ENCODE results near the gene RPS6KB2. TPM values are rescaled to one million over a fixed set of nuclear protein-coding genes. Genes with fewer than 3 reads are reported as not detected.
A peak's percentile ranks its signal among the peaks of the same experiment; 100 is the strongest.

RPS6KB2 gene
- total and polyA plus RNA-seq, 2 donors (not counting 1 experiment from before 2014, with no cell fraction given) = 29.0 to 30.6 TPM

GRCh38 chr11:67387518-67387917 lies 40.8 kb upstream of the RPS6KB2 start:
- H3K27me3 ChIP-seq (ENCODE audit: control insufficient read depth, insufficient read depth, low read length) = no peaks in the 10 kb centered on the region
- peaks cover 5% of the 10 kb centered on the region for H3K4me1 ChIP-seq (ENCODE audit: control insufficient read depth, extremely low read depth, insufficient read depth, low read length)
- H3K4me2 ChIP-seq (ENCODE audit: extremely low read depth, insufficient read depth, low read length) = no peak overlapping the region
- H3K4me3 ChIP-seq (replicated peaks in 1 of 4; ENCODE audit: control extremely low read depth in 1 of 4, insufficient read depth in 1 of 4, low read depth in 3 of 4, low read length in 4 of 4) = no peak overlapping the region
- TF ChIP-seq EZH2 (IDR thresholded peaks at IDR 0.05; ENCODE audit: low read length, missing control alignments) (no peak), CTCF (conservative IDR thresholded peaks at IDR 0.05 in 1 of 2, IDR thresholded peaks at IDR 0.05 in 1 of 2; ENCODE audit: low read depth in 1 of 2, low read length in 2 of 2) (no peak)
- H3K27ac ChIP-seq (ENCODE audit: insufficient read depth, low read length) = no peak overlapping the region
- no peaks in the 10 kb centered on the region for H3K36me3 ChIP-seq (ENCODE audit: control insufficient read depth, insufficient read depth, low read length)
- no peak overlapping the region for H3K9ac ChIP-seq (ENCODE audit: insufficient read depth, low read length)
- no peak overlapping the region for H2AFZ ChIP-seq (ENCODE audit: low read length)
- no peaks in the 10 kb centered on the region for H3K9me3 ChIP-seq (ENCODE audit: control insufficient read depth, insufficient read depth, low read depth, low read length)
- peaks cover 2% of the 10 kb centered on the region for H3K79me2 ChIP-seq (ENCODE audit: control insufficient read depth, insufficient read depth, low read length)
- DNase-seq (ENCODE audit: low read depth in 2 of 2) = no peak
- H4K20me1 ChIP-seq (ENCODE audit: control insufficient read depth, extremely low read depth, insufficient read depth, low read length) = no peaks in the 10 kb centered on the region

- Histone ChIP-seq H3K79me2 (ENCODE audit: control insufficient read depth, insufficient read depth, low read length) (peaks cover 4% of the 10 kb centered on the region), H2AFZ (ENCODE audit: low read length) (no peak overlapping the region), H3K27ac (ENCODE audit: insufficient read depth, low read length) (no peak overlapping the region), H3K4me2 (ENCODE audit: extremely low read depth, insufficient read depth, low read length) (no peak overlapping the region), H3K4me3 (replicated peaks in 1 of 4; ENCODE audit: control extremely low read depth in 1 of 4, insufficient read depth in 1 of 4, low read depth in 3 of 4, low read length in 4 of 4) (no peak overlapping the region), H3K27me3 (ENCODE audit: control insufficient read depth, insufficient read depth, low read length) (no peaks in the 10 kb centered on the region), H3K36me3 (ENCODE audit: control insufficient read depth, insufficient read depth, low read length) (peaks cover 2% of the 10 kb centered on the region), H3K4me1 (ENCODE audit: control insufficient read depth, extremely low read depth, insufficient read depth, low read length) (peaks cover 5% of the 10 kb centered on the region), H3K9me3 (ENCODE audit: control insufficient read depth, insufficient read depth, low read depth, low read length) (no peaks in the 10 kb centered on the region), H3K9ac (ENCODE audit: insufficient read depth, low read length) (no peak overlapping the region), H4K20me1 (ENCODE audit: control insufficient read depth, extremely low read depth, insufficient read depth, low read length) (no peaks in the 10 kb centered on the region)
- no peak for DNase-seq (ENCODE audit: low read depth in 2 of 2)
- peak; percentile 40 to 67 for TF ChIP-seq CTCF (conservative IDR thresholded peaks at IDR 0.05 in 1 of 2, IDR thresholded peaks at IDR 0.05 in 1 of 2; ENCODE audit: low read depth in 1 of 2, low read length in 2 of 2)
- no peak for TF ChIP-seq EZH2 (IDR thresholded peaks at IDR 0.05; ENCODE audit: low read length, missing control alignments)
Observed at GRCh38 chr11:67389477-67389876, 38.8 kb upstream of the RPS6KB2 start.

- peaks cover 2% of the 10 kb centered on the region for H3K36me3 ChIP-seq (ENCODE audit: control insufficient read depth, insufficient read depth, low read length)
- no peaks in the 10 kb centered on the region for H4K20me1 ChIP-seq (ENCODE audit: control insufficient read depth, extremely low read depth, insufficient read depth, low read length)
- peak overlapping the region; percentile 89 for H3K4me2 ChIP-seq (ENCODE audit: extremely low read depth, insufficient read depth, low read length)
- peak overlapping the region; percentile 80 for H3K27ac ChIP-seq (ENCODE audit: insufficient read depth, low read length)
- H3K9me3 ChIP-seq (ENCODE audit: control insufficient read depth, insufficient read depth, low read depth, low read length) = no peaks in the 10 kb centered on the region
- peaks cover 4% of the 10 kb centered on the region for H3K79me2 ChIP-seq (ENCODE audit: control insufficient read depth, insufficient read depth, low read length)
- H3K4me3 ChIP-seq (replicated peaks in 1 of 4; ENCODE audit: control extremely low read depth in 1 of 4, insufficient read depth in 1 of 4, low read depth in 3 of 4, low read length in 4 of 4) = peak overlapping the region; percentile 90 to 95 (median 92)
- no peaks in the 10 kb centered on the region for H3K4me1 ChIP-seq (ENCODE audit: control insufficient read depth, extremely low read depth, insufficient read depth, low read length)
- no peaks in the 10 kb centered on the region for H3K27me3 ChIP-seq (ENCODE audit: control insufficient read depth, insufficient read depth, low read length)
- H2AFZ ChIP-seq (ENCODE audit: low read length) = no peak overlapping the region
- DNase-seq (ENCODE audit: low read depth in 2 of 2) = no peak
- H3K9ac ChIP-seq (ENCODE audit: insufficient read depth, low read length) = peak overlapping the region; percentile 78
- TF ChIP-seq CTCF (conservative IDR thresholded peaks at IDR 0.05 in 1 of 2, IDR thresholded peaks at IDR 0.05 in 1 of 2; ENCODE audit: low read depth in 1 of 2, low read length in 2 of 2) = no peak
- no peak for TF ChIP-seq EZH2 (IDR thresholded peaks at IDR 0.05; ENCODE audit: low read length, missing control alignments)
Observed at GRCh38 chr11:67390947-67391303, 37.4 kb upstream of the RPS6KB2 start.

All from fibroblast of lung (primary cell).